Neural cell (in vitro differentiated cells): ENCODE measurements around the gene GFRA1. TPM values are rescaled to one million over a fixed set of nuclear protein-coding genes. Genes with fewer than 3 reads are reported as not detected.

Experiments used
- H2AFZ ChIP-seq: fragments of 200-600, 300-800 bp; sonication (generic), shearing (Covaris generic); 2 replicates; pipeline ENCODE4 v1.6.0; 2014; ENCODE audit warnings: low read depth, mild to moderate bottlenecking, antibody characterized with exemption, low read length, moderate library complexity
- H3F3A ChIP-seq: fragments of 200-600 bp; shearing (Covaris generic); 2 replicates; pipeline ENCODE4 v1.6.1; 2016; ENCODE audit warnings: mild to moderate bottlenecking, moderate library complexity, mixed read lengths, antibody characterized with exemption, low read length; ENCODE audit not compliant: insufficient read depth, poor library complexity, severe bottlenecking
- H3K27ac ChIP-seq: fragments of 200-600, 300-800 bp; sonication (generic), shearing (Covaris generic); 2 replicates; pipeline ENCODE4 v1.5.1; 2014; ENCODE audit warnings: mild to moderate bottlenecking, low read length, moderate library complexity
- H3K27me3 ChIP-seq: fragments of 300-800, 200-600 bp; sonication (generic), shearing (Covaris generic); 2 replicates; pipeline ENCODE4 v1.6.0; 2014; ENCODE audit warnings: mild to moderate bottlenecking, low read depth, low read length, moderate library complexity; ENCODE audit not compliant: insufficient read depth
- H3K36me3 ChIP-seq: fragments of 300-800, 200-600 bp; sonication (generic), shearing (Covaris generic); 2 replicates; pipeline ENCODE4 v1.5.1; 2014; ENCODE audit warnings: mild to moderate bottlenecking, antibody characterized with exemption, low read length, moderate library complexity; ENCODE audit not compliant: insufficient read depth
- H3K4me2 ChIP-seq: fragments of 300-800, 200-600 bp; sonication (generic), shearing (Covaris generic); 2 replicates; pipeline ENCODE4 v1.6.0; 2014; ENCODE audit warnings: mild to moderate bottlenecking, low read length
- H3K4me3 ChIP-seq: fragments of 300-800, 200-600 bp; sonication (generic), shearing (Covaris generic); 2 replicates; pipeline ENCODE4 v1.5.1; 2014; ENCODE audit warnings: mild to moderate bottlenecking, low read length, moderate library complexity
- H3K79me2 ChIP-seq: fragments of 200-600 bp; shearing (Covaris generic); replicated peaks from 2 replicates; pipeline ENCODE4 v1.6.0; 2014; ENCODE audit warnings: mild to moderate bottlenecking, low read length, moderate library complexity; ENCODE audit not compliant: insufficient read depth
- H3K9ac ChIP-seq: fragments of 300-800, 200-600 bp; sonication (generic), shearing (Covaris generic); 2 replicates; pipeline ENCODE4 v1.6.1; 2016; ENCODE audit warnings: mild to moderate bottlenecking, low read length, mixed read lengths
- H3K9me2 ChIP-seq: fragments of 200-600 bp; shearing (Covaris generic); 2 replicates; pipeline ENCODE4 v1.6.1; 2016; ENCODE audit warnings: mild to moderate bottlenecking, low read length, mixed read lengths; ENCODE audit not compliant: insufficient read depth
- H3K9me3 ChIP-seq: fragments of 200-600, 300-800 bp; sonication (generic), shearing (Covaris generic); 2 replicates; pipeline ENCODE4 v1.6.1; 2016; ENCODE audit warnings: mild to moderate bottlenecking, mixed run types, low read length, moderate library complexity, mixed read lengths
- H4K20me1 ChIP-seq: fragments of 200-600 bp; shearing (Covaris generic); 2 replicates; pipeline ENCODE4 v1.6.1; 2016; ENCODE audit warnings: mild to moderate bottlenecking, mixed run types; ENCODE audit not compliant: insufficient read depth
- CTCF ChIP-seq: fragments of 450-650 bp; IDR thresholded peaks from 2 replicates; pipeline ENCODE4 v1.5.1; 2014; ENCODE audit warnings: antibody characterized with exemption, mild to moderate bottlenecking, moderate library complexity; ENCODE audit not compliant: poor library complexity, severe bottlenecking
- EP300 ChIP-seq: fragments of 450-650 bp; conservative IDR thresholded peaks from 2 replicates; pipeline ENCODE4 v1.6.1; 2014; ENCODE audit warnings: antibody characterized with exemption, mild to moderate bottlenecking, moderate library complexity; ENCODE audit not compliant: poor library complexity, severe bottlenecking
- EZH2 ChIP-seq: fragments of 200-600, 300-800 bp; shearing (Covaris generic), sonication (generic); IDR thresholded peaks from 2 replicates; pipeline ENCODE4 v1.6.1; 2014; ENCODE audit warnings: antibody characterized with exemption, low read length, borderline replicate concordance, mild to moderate bottlenecking; ENCODE audit not compliant: insufficient read depth, poor library complexity, severe bottlenecking
- MXI1 ChIP-seq: fragments of 450-650 bp; conservative IDR thresholded peaks from 2 replicates; pipeline ENCODE4 v1.6.1; 2014; ENCODE audit warnings: antibody characterized with exemption, mild to moderate bottlenecking; ENCODE audit not compliant: poor library complexity, severe bottlenecking
- POLR2AphosphoS5 ChIP-seq: IDR thresholded peaks from 2 replicates; pipeline ENCODE4 v1.6.1; 2012
- RAD21 ChIP-seq: fragments of 450-650 bp; conservative IDR thresholded peaks from 2 replicates; pipeline ENCODE4 v1.6.1; 2014; ENCODE audit warnings: antibody characterized with exemption, mild to moderate bottlenecking, moderate library complexity
- REST ChIP-seq: IDR thresholded peaks from 2 replicates; pipeline ENCODE4 v1.6.1; 2012; ENCODE audit warnings: borderline replicate concordance
- SMC3 ChIP-seq: fragments of 450-650 bp; conservative IDR thresholded peaks from 2 replicates; pipeline ENCODE4 v1.6.1; 2014; ENCODE audit warnings: antibody characterized with exemption, mild to moderate bottlenecking, moderate library complexity; ENCODE audit not compliant: poor library complexity
- TAF1 ChIP-seq: IDR thresholded peaks from 2 replicates; pipeline ENCODE4 v1.6.1; 2012; ENCODE audit warnings: low read depth
- polyA plus RNA-seq: library from polyadenylated mRNA; depleted of rRNA; stranded (reverse); fragments of >200 nt; gene quantifications from 2 replicates; pipeline ENCODE4 v1.2.3, GENCODE V29; 2014

Gene GFRA1
- polyA plus RNA-seq, 1 donor from 2014 or later: 2.3 TPM

GRCh38 chr10:116124777-116125176 lies 148.2 kb downstream of the GFRA1 start:
- H3K79me2 ChIP-seq: no peaks in the 10 kb centered on the region
- no peak overlapping the region for H3K4me3 ChIP-seq
- no peak overlapping the region for H3K4me2 ChIP-seq
- no peak overlapping the region for H3K9ac ChIP-seq
- no peaks in the 10 kb centered on the region for H3K36me3 ChIP-seq
- H3K27me3 ChIP-seq: no peaks in the 10 kb centered on the region
- H4K20me1 ChIP-seq: no peaks in the 10 kb centered on the region
- H3K27ac ChIP-seq: no peak overlapping the region
- no peak overlapping the region for H2AFZ ChIP-seq
- H3F3A ChIP-seq: no peaks in the 10 kb centered on the region
- no peaks in the 10 kb centered on the region for H3K9me3 ChIP-seq
- no peaks in the 10 kb centered on the region for H3K9me2 ChIP-seq
- TF ChIP-seq EP300: no peak

GRCh38 chr10:116122664-116123063 lies 150.3 kb downstream of the GFRA1 start:
- Histone ChIP-seq H3F3A (no peaks in the 10 kb centered on the region), H3K4me2 (no peak overlapping the region)

More at GRCh38 chr10:116122664-116123063, 150.3 kb downstream of the GFRA1 start:
- H3K9me2 ChIP-seq: no peaks in the 10 kb centered on the region
- H3K9ac ChIP-seq: no peak overlapping the region
- H3K4me3 ChIP-seq: no peak overlapping the region
- H3K9me3 ChIP-seq: no peaks in the 10 kb centered on the region
- H3K27me3 ChIP-seq: no peaks in the 10 kb centered on the region
- H3K36me3 ChIP-seq: no peaks in the 10 kb centered on the region
- no peaks in the 10 kb centered on the region for H3K79me2 ChIP-seq
- H3K27ac ChIP-seq: no peak overlapping the region
- no peak overlapping the region for H2AFZ ChIP-seq
- TF ChIP-seq RAD21 (no peak), SMC3 (no peak), CTCF (no peak), TAF1 (no peak), MXI1 (no peak), POLR2AphosphoS5 (no peak), EP300 (no peak), EZH2 (no peak), REST (no peak)
- H4K20me1 ChIP-seq: no peaks in the 10 kb centered on the region
